NB4 (cell line): ENCODE measurements around the gene KCNQ2.

ENCODE experiments used
- DNase-seq: peaks from one replicate; pipeline ENCODE4 v3.0.0; 2010; ENCODE audit warnings: low read depth
- H3K4me3 ChIP-seq: one replicate; pipeline ENCODE4 v1.5.1; 2011; ENCODE audit warnings: mild to moderate bottlenecking, low read depth, low read length, moderate library complexity
- CTCF ChIP-seq: IDR thresholded peaks from one replicate; pipeline ENCODE4 v1.5.1; 2012; ENCODE audit warnings: low read depth, low read length
- MAX ChIP-seq: IDR thresholded peaks from 2 replicates; pipeline ENCODE4 v1.6.1; 2011; ENCODE audit warnings: low read depth, low read length
- MYC ChIP-seq: IDR thresholded peaks from 2 replicates; pipeline ENCODE4 v1.6.1; 2011; ENCODE audit warnings: low read depth, low read length
- POLR2A ChIP-seq: IDR thresholded peaks from 2 replicates; pipeline ENCODE4 v1.6.1; 2011; ENCODE audit warnings: mild to moderate bottlenecking; ENCODE audit not compliant: insufficient read length; ENCODE audit errors: extremely low read depth

The KCNQ2 gene

GRCh38 chr20:63403403-63404105, 68.9 kb downstream of the KCNQ2 start:
- no peak overlapping the region for H3K4me3 ChIP-seq
- no peak for DNase-seq
- no peak for TF ChIP-seq CTCF
- 0 out of 2 replicates have a peak, but pooled peaks have one; percentile 21 for TF ChIP-seq MAX

GRCh38 chr20:63402860-63403220, 69.6 kb downstream of the KCNQ2 start:
- TF ChIP-seq POLR2A (no peak), MYC (no peak), MAX (no peak), CTCF (no peak)
- no peak overlapping the region for H3K4me3 ChIP-seq
- no peak for DNase-seq

- TF ChIP-seq MYC (no peak), MAX (no peak), CTCF (no peak), POLR2A (no peak)
- DNase-seq = no peak
- no peak overlapping the region for H3K4me3 ChIP-seq
These were observed 70.1 kb downstream of the KCNQ2 start for GRCh38 chr20:63402181-63402859.

GRCh38 chr20:63401384-63402110, 70.9 kb downstream of the KCNQ2 start:
- TF ChIP-seq POLR2A = no peak
- no peak for TF ChIP-seq CTCF
- TF ChIP-seq MYC = no peak
- no peak for TF ChIP-seq MAX
- no peak for DNase-seq
- H3K4me3 ChIP-seq = no peak overlapping the region

- TF ChIP-seq CTCF (no peak), MYC (no peak), MAX (no peak), POLR2A (no peak)
- H3K4me3 ChIP-seq = no peak overlapping the region
- no peak for DNase-seq
These were observed 71.8 kb downstream of the KCNQ2 start for GRCh38 chr20:63400486-63401210.
